ENCODE results near the gene POLR2E.

DNA sequence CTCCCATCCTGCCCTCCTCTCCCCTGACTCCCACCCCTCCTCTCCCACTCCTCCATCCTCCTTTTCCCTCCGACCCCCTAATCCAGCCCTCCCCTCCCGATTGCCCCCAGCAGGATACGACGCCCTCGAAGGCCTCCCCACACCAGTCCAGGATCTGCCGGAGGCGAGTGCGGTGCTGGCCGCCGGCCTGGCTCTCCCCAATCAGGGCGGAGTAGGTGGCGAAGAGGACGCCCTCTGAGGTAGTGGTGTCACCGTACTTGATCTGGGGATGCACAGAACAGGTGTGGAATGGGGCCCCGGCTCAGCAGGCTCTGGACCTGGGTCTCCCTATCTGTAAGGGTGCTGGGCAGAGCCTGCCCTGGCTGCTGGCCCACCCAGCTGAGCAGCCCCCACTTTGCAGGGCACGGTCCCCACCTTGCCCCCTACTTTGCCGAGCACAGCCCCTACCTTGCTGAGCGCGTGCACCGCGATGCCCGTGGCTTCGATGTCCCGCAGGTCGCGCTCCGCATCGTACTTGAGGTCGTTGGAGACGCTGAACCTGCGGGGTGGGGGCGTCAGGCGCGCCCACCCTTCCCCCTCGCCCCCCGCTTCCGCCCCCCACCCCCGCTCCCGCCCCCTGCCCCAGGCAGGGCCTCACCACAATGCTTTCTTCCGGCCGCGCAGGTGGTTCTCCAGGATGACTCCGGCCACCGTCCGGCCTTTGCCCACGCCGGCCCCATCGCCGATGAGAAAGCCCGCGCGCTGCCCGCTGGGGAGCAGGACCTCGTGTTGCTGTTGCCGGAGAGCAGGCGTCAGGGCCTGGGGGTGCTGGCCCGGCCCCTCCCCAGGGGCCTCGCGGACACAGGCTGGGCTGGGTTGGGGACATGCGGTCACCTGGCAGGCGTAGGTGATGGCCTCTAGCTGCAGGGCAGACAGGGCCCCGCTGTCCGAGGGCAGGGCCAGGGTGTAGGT lies 27.1 kb upstream of the POLR2E start:
- TF ChIP-seq FOS (IDR thresholded peaks at IDR 0.05; ENCODE audit: borderline replicate concordance, extremely low read depth, insufficient read length) (no peak), EP300 (IDR thresholded peaks at IDR 0.05; ENCODE audit: borderline replicate concordance in 1 of 2, control insufficient read depth in 1 of 2, low read depth in 2 of 2, low read length in 2 of 2) (no peak), CHD2 (IDR thresholded peaks at IDR 0.05; ENCODE audit: borderline replicate concordance, low read depth, low read length) (no peak)

Data from GM12878 (cell line).